HEK293 (cell line): ENCODE data around the gene FSTL3.
A peak's percentile ranks its signal among the peaks of the same experiment; 100 is the strongest.

ENCODE experiments used
- KLF10 ChIP-seq: fragments of 450-650 bp; IDR thresholded peaks from 2 replicates; pipeline ENCODE4 v1.5.1; 2018; ENCODE audit warnings: missing biosample characterization, mild to moderate bottlenecking, missing genetic modification characterization
- KLF9 ChIP-seq: fragments of 450-650 bp; formaldehyde crosslinking; IDR thresholded peaks from 2 replicates; pipeline ENCODE4 v1.5.1; 2016; ENCODE audit warnings: missing biosample characterization, missing genetic modification characterization, low read depth
- MEIS1 ChIP-seq: sonication (generic); formaldehyde crosslinking; IDR thresholded peaks from 2 replicates; pipeline ENCODE4 v1.8.1; 2022; ENCODE audit warnings: missing genetic modification reagents, mild to moderate bottlenecking, borderline replicate concordance
- MYNN ChIP-seq: fragments of 450-650 bp; formaldehyde crosslinking; IDR thresholded peaks from 2 replicates; pipeline ENCODE4 v1.5.1; 2016; ENCODE audit warnings: missing biosample characterization, missing genetic modification characterization, borderline replicate concordance
- PRDM1 ChIP-seq: fragments of 450-650 bp; formaldehyde crosslinking; IDR thresholded peaks from 2 replicates; pipeline ENCODE4; 2016; ENCODE audit warnings: missing biosample characterization, missing genetic modification characterization
- TRIM28 ChIP-seq: IDR thresholded peaks from 2 replicates; pipeline ENCODE4 v1.6.1; 2011; ENCODE audit warnings: low read length, control low read depth, borderline replicate concordance
- ZBTB20 ChIP-seq: fragments of 450-650 bp; formaldehyde crosslinking; IDR thresholded peaks from 2 replicates; pipeline ENCODE4 v1.5.1; 2016; ENCODE audit warnings: missing biosample characterization, missing genetic modification characterization
- ZFP41 ChIP-seq: fragments of 450-650 bp; formaldehyde crosslinking; IDR thresholded peaks from 2 replicates; pipeline ENCODE4 v1.5.1; 2016; ENCODE audit warnings: missing biosample characterization, missing genetic modification characterization, borderline replicate concordance
- ZNF121 ChIP-seq: fragments of 450-650 bp; formaldehyde crosslinking; IDR thresholded peaks from 2 replicates; pipeline ENCODE4 v1.5.1; 2016; ENCODE audit warnings: missing biosample characterization, missing genetic modification characterization
- ZNF24 ChIP-seq: fragments of 450-650 bp; formaldehyde crosslinking; IDR thresholded peaks from 2 replicates; pipeline ENCODE4 v1.5.1; 2016; ENCODE audit warnings: missing biosample characterization, missing genetic modification characterization
- ZNF302 ChIP-seq: fragments of 450-650 bp; formaldehyde crosslinking; IDR thresholded peaks from 2 replicates; pipeline ENCODE4 v1.5.1; 2016; ENCODE audit warnings: missing biosample characterization, missing genetic modification characterization, low read depth
- ZNF404 ChIP-seq: fragments of 450-650 bp; formaldehyde crosslinking; IDR thresholded peaks from 2 replicates; pipeline ENCODE4 v1.5.1; 2017; ENCODE audit warnings: missing biosample characterization, missing genetic modification characterization
- ZNF423 ChIP-seq: fragments of 450-650 bp; formaldehyde crosslinking; IDR thresholded peaks from 2 replicates; pipeline ENCODE4 v1.5.1; 2016; ENCODE audit warnings: missing biosample characterization, missing genetic modification characterization
- ZNF501 ChIP-seq: fragments of 450-650 bp; formaldehyde crosslinking; IDR thresholded peaks from 2 replicates; pipeline ENCODE4 v1.5.1; 2016; ENCODE audit warnings: missing biosample characterization, missing genetic modification characterization
- ZNF510 ChIP-seq: fragments of 450-650 bp; formaldehyde crosslinking; IDR thresholded peaks from 2 replicates; pipeline ENCODE4 v1.5.1; 2018; ENCODE audit warnings: mild to moderate bottlenecking, missing genetic modification characterization, missing biosample characterization; ENCODE audit not compliant: insufficient replicate concordance
- ZNF585B ChIP-seq: fragments of 450-650 bp; formaldehyde crosslinking; IDR thresholded peaks from 2 replicates; pipeline ENCODE4 v1.5.1; 2016; ENCODE audit warnings: missing biosample characterization, missing genetic modification characterization
- ZNF596 ChIP-seq: fragments of 450-650 bp; IDR thresholded peaks from 2 replicates; pipeline ENCODE4 v1.5.0; 2018; ENCODE audit warnings: missing biosample characterization, mild to moderate bottlenecking, missing genetic modification characterization, moderate library complexity
- ZNF610 ChIP-seq: fragments of 450-650 bp; formaldehyde crosslinking; IDR thresholded peaks from 2 replicates; pipeline ENCODE4 v1.5.1; 2016; ENCODE audit warnings: missing biosample characterization, missing genetic modification characterization, borderline replicate concordance
- ZNF623 ChIP-seq: fragments of 450-650 bp; formaldehyde crosslinking; IDR thresholded peaks from 2 replicates; pipeline ENCODE4 v1.5.1; 2016; ENCODE audit warnings: missing biosample characterization, missing genetic modification characterization
- ZNF629 ChIP-seq: fragments of 450-650 bp; formaldehyde crosslinking; IDR thresholded peaks from 2 replicates; pipeline ENCODE4 v1.5.1; 2017; ENCODE audit warnings: missing biosample characterization, missing genetic modification characterization
- ZNF670 ChIP-seq: fragments of 450-650 bp; formaldehyde crosslinking; IDR thresholded peaks from 2 replicates; pipeline ENCODE4 v1.5.1; 2016; ENCODE audit warnings: missing biosample characterization, missing genetic modification characterization, low read depth
- ZNF837 ChIP-seq: fragments of 450-650 bp; formaldehyde crosslinking; IDR thresholded peaks from 2 replicates; pipeline ENCODE4 v1.5.1; 2016; ENCODE audit warnings: missing biosample characterization, missing genetic modification characterization
- ZSCAN23 ChIP-seq: fragments of 450-650 bp; formaldehyde crosslinking; IDR thresholded peaks from 2 replicates; pipeline ENCODE4 v1.5.1; 2016; ENCODE audit warnings: missing biosample characterization, missing genetic modification characterization
- ZSCAN30 ChIP-seq: fragments of 450-650 bp; IDR thresholded peaks from 2 replicates; pipeline ENCODE4 v1.5.1; 2018; ENCODE audit warnings: missing biosample characterization, mild to moderate bottlenecking, missing genetic modification characterization, moderate library complexity
- TF ChIP-seq, protein P1 (sequence below): fragments of 450-650 bp; formaldehyde crosslinking; IDR thresholded peaks from 2 replicates; pipeline ENCODE4 v1.5.1; 2017; ENCODE audit warnings: missing biosample characterization, missing genetic modification characterization
- TF ChIP-seq, protein P2 (sequence below): fragments of 450-650 bp; formaldehyde crosslinking; IDR thresholded peaks from 2 replicates; pipeline ENCODE4 v1.5.1; 2017; ENCODE audit warnings: missing biosample characterization, missing genetic modification characterization
- TF ChIP-seq, protein P3 (sequence below): fragments of 450-650 bp; formaldehyde crosslinking; IDR thresholded peaks from 2 replicates; pipeline ENCODE4 v1.5.1; 2016; ENCODE audit warnings: missing biosample characterization, missing genetic modification characterization, borderline replicate concordance
- TF ChIP-seq, protein P4 (sequence below): fragments of 450-650 bp; formaldehyde crosslinking; IDR thresholded peaks from 2 replicates; pipeline ENCODE4 v1.5.1; 2017; ENCODE audit warnings: missing biosample characterization, missing genetic modification characterization

Gene FSTL3

DNA sequence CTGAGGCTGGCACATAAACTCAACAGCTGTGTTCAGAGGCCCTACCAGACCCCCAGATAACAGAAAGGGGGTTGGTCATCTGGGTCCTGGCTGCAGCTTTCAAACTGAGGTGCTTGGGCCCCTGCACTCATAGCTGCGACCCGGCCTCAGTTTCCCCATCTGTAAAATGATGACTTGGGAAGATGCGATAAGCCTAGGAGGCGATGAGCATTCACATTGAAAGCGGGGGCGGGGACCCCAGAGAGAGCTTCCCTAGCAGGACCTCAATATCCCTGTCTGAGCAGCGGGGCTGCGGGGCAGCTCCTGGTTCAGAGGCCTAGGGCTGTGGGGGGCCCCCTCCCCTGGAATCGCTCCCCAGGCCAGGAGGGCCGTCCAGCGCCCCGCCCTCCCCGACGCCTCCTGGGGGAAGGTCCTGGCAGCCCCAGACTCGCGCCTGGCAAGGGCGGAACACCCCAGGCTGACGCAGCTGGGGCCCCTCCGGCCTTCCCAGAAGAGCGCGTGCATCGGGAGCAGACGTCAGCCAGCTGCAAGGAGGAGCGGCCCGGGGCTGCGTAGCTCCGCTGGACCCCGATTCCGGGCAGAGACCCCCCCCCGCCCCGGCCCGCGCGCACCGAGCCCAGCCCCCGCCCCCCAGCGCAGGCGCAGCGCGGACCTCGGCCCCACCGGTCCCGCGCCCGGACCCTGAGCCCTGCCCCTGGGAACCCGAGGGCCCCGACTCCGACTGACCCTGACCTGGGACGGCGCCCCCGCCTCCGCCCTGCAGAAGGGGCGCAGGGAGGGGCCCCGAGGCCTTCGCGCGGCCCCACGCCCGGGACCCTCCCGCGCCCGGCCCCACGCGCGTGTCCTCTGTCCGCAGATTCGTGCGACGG, 3.5 kb downstream of the FSTL3 start (continued):
- TF ChIP-seq, protein P1, sequence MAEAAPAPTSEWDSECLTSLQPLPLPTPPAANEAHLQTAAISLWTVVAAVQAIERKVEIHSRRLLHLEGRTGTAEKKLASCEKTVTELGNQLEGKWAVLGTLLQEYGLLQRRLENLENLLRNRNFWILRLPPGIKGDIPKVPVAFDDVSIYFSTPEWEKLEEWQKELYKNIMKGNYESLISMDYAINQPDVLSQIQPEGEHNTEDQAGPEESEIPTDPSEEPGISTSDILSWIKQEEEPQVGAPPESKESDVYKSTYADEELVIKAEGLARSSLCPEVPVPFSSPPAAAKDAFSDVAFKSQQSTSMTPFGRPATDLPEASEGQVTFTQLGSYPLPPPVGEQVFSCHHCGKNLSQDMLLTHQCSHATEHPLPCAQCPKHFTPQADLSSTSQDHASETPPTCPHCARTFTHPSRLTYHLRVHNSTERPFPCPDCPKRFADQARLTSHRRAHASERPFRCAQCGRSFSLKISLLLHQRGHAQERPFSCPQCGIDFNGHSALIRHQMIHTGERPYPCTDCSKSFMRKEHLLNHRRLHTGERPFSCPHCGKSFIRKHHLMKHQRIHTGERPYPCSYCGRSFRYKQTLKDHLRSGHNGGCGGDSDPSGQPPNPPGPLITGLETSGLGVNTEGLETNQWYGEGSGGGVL, result no peak
- TF ChIP-seq ZNF404 (no peak), ZNF121 (tag by site-specific recombination) (no peak), ZBTB20 (tag by site-specific recombination) (peak; percentile 33; the same call in 1 of the 2 replicates), ZFP41 (tag by site-specific recombination) (no peak), ZSCAN30 (tag by site-specific recombination) (no peak), ZNF629 (tag by site-specific recombination) (no peak), MYNN (tag by site-specific recombination) (no peak), ZNF610 (tag by site-specific recombination) (no peak), PRDM1 (no peak), KLF10 (tag by site-specific recombination) (no peak), ZNF24 (tag by site-specific recombination) (no peak), ZNF596 (tag by site-specific recombination) (peak; percentile 52; the same call in 1 of the 2 replicates), KLF9 (no peak), ZNF510 (no peak), TRIM28 (no peak), MEIS1 (CRISPR knock-in tag) (no peak), ZNF423 (no peak), ZNF585B (tag by site-specific recombination) (no peak), ZNF501 (no peak), ZSCAN23 (tag by site-specific recombination) (no peak), ZNF623 (tag by site-specific recombination) (no peak), ZNF837 (tag by site-specific recombination) (no peak), ZNF302 (tag by site-specific recombination) (no peak), ZNF670 (tag by site-specific recombination) (no peak)
- TF ChIP-seq, protein P2, sequence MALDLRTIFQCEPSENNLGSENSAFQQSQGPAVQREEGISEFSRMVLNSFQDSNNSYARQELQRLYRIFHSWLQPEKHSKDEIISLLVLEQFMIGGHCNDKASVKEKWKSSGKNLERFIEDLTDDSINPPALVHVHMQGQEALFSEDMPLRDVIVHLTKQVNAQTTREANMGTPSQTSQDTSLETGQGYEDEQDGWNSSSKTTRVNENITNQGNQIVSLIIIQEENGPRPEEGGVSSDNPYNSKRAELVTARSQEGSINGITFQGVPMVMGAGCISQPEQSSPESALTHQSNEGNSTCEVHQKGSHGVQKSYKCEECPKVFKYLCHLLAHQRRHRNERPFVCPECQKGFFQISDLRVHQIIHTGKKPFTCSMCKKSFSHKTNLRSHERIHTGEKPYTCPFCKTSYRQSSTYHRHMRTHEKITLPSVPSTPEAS, result no peak
- TF ChIP-seq, protein P3, sequence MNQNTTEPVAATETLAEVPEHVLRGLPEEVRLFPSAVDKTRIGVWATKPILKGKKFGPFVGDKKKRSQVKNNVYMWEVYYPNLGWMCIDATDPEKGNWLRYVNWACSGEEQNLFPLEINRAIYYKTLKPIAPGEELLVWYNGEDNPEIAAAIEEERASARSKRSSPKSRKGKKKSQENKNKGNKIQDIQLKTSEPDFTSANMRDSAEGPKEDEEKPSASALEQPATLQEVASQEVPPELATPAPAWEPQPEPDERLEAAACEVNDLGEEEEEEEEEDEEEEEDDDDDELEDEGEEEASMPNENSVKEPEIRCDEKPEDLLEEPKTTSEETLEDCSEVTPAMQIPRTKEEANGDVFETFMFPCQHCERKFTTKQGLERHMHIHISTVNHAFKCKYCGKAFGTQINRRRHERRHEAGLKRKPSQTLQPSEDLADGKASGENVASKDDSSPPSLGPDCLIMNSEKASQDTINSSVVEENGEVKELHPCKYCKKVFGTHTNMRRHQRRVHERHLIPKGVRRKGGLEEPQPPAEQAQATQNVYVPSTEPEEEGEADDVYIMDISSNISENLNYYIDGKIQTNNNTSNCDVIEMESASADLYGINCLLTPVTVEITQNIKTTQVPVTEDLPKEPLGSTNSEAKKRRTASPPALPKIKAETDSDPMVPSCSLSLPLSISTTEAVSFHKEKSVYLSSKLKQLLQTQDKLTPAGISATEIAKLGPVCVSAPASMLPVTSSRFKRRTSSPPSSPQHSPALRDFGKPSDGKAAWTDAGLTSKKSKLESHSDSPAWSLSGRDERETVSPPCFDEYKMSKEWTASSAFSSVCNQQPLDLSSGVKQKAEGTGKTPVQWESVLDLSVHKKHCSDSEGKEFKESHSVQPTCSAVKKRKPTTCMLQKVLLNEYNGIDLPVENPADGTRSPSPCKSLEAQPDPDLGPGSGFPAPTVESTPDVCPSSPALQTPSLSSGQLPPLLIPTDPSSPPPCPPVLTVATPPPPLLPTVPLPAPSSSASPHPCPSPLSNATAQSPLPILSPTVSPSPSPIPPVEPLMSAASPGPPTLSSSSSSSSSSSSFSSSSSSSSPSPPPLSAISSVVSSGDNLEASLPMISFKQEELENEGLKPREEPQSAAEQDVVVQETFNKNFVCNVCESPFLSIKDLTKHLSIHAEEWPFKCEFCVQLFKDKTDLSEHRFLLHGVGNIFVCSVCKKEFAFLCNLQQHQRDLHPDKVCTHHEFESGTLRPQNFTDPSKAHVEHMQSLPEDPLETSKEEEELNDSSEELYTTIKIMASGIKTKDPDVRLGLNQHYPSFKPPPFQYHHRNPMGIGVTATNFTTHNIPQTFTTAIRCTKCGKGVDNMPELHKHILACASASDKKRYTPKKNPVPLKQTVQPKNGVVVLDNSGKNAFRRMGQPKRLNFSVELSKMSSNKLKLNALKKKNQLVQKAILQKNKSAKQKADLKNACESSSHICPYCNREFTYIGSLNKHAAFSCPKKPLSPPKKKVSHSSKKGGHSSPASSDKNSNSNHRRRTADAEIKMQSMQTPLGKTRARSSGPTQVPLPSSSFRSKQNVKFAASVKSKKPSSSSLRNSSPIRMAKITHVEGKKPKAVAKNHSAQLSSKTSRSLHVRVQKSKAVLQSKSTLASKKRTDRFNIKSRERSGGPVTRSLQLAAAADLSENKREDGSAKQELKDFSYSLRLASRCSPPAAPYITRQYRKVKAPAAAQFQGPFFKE (tag by site-specific recombination), result no peak
- TF ChIP-seq, protein P4, sequence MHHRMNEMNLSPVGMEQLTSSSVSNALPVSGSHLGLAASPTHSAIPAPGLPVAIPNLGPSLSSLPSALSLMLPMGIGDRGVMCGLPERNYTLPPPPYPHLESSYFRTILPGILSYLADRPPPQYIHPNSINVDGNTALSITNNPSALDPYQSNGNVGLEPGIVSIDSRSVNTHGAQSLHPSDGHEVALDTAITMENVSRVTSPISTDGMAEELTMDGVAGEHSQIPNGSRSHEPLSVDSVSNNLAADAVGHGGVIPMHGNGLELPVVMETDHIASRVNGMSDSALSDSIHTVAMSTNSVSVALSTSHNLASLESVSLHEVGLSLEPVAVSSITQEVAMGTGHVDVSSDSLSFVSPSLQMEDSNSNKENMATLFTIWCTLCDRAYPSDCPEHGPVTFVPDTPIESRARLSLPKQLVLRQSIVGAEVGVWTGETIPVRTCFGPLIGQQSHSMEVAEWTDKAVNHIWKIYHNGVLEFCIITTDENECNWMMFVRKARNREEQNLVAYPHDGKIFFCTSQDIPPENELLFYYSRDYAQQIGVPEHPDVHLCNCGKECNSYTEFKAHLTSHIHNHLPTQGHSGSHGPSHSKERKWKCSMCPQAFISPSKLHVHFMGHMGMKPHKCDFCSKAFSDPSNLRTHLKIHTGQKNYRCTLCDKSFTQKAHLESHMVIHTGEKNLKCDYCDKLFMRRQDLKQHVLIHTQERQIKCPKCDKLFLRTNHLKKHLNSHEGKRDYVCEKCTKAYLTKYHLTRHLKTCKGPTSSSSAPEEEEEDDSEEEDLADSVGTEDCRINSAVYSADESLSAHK (tag by site-specific recombination), result no peak
